HCT116 (cell line): Measurements from ENCODE around the gene SERPINC1. TPM values are rescaled to one million over a fixed set of nuclear protein-coding genes. Genes with fewer than 3 reads are reported as not detected.

ENCODE experiments used
- ATAC-seq: fragments of 200-7000 bp; cut with Tn5 transposase; 2 replicates; pipeline ENCODE4 v1.9.1; 2020; ENCODE audit warnings: mild to moderate bottlenecking, moderate library complexity
- BruUV-seq: library from RNA; stranded (reverse); fragments of 400-500 nt; replicated peaks from 2 replicates; lab custom pipeline; 2021; lab: Mats Ljungman, UMichigan
- CTCF ChIA-PET: fragments of 300-600 bp; sonication (Branson Sonifier 250); formaldehyde crosslinking; loops from one replicate; lab custom pipeline; 2021; ENCODE audit warnings: antibody characterized with exemption; lab: Charles Lee
- POLR2A ChIA-PET: fragments of 300-600, 350-600 bp; sonication (Branson Sonifier 250); formaldehyde crosslinking; loops from one replicate; lab custom pipeline; 2021; ENCODE audit warnings: antibody characterized with exemption; lab: Charles Lee
- RAD21 ChIA-PET, 2 experiments: fragments of 300-600 bp; sonication (Branson Sonifier 250); formaldehyde crosslinking; loops; one replicate each; lab custom pipeline; 2023; ENCODE audit warnings: low total read pairs in 2 of 2; ENCODE audit not compliant: uncharacterized antibody in 2 of 2, unreplicated experiment in 2 of 2, low non-redundant PET in 1 of 2; lab: Charles Lee
- DNase-seq: peaks from one replicate; pipeline ENCODE4 v3.0.0-alpha.2; 2010; ENCODE audit warnings: low read depth, low spot score
- H2AFZ ChIP-seq: fragments of 200-600 bp; shearing (Covaris generic), sonication (generic); 2 replicates; pipeline ENCODE4 v1.6.1; 2017; ENCODE audit warnings: low read depth, mixed run types, mixed read lengths, antibody characterized with exemption, low read length; ENCODE audit not compliant: poor library complexity, severe bottlenecking
- H3K27ac ChIP-seq: 2 replicates; pipeline ENCODE4 v1.5.1; 2012; ENCODE audit warnings: low read depth, low read length
- H3K27me3 ChIP-seq: fragments of 200-600 bp; sonication (generic); 2 replicates; pipeline ENCODE4 v1.6.1; 2016; ENCODE audit warnings: mixed run types, low read length, mixed read lengths; ENCODE audit not compliant: insufficient read depth
- H3K36me3 ChIP-seq, 2 experiments: fragments of 200-500 bp in 1 of 2; fragments of 200-600 bp in 1 of 2; sonication (Bioruptor generic) in 1 of 2; sonication (generic) in 1 of 2; 2 replicates each; pipeline versions ENCODE4 v1.5.1 to v1.6.1; 2014 to 2016; ENCODE audit warnings: low read length in 2 of 2, inconsistent platforms in 1 of 2, mixed read lengths in 1 of 2, mixed run types in 1 of 2; ENCODE audit not compliant: insufficient read depth in 2 of 2, control insufficient read depth in 1 of 2
- H3K4me1 ChIP-seq, 2 experiments: fragments of 200-600 bp in 1 of 2; sonication (generic) in 1 of 2; 2 replicates each; pipeline versions ENCODE4 v1.5.1 to v1.6.1; 2012 to 2017; ENCODE audit warnings: low read length in 2 of 2, inconsistent platforms in 1 of 2, mild to moderate bottlenecking in 1 of 2, mixed read lengths in 1 of 2, mixed run types in 1 of 2, moderate library complexity in 1 of 2; ENCODE audit not compliant: insufficient read depth in 2 of 2, control insufficient read depth in 1 of 2
- H3K4me2 ChIP-seq: fragments of 200-600 bp; sonication (generic); 2 replicates; pipeline ENCODE4 v1.6.1; 2017; ENCODE audit warnings: mixed run types, low read length, mixed read lengths
- H3K4me3 ChIP-seq, 2 experiments: fragments of 200-600 bp in 1 of 2; sonication (generic) in 1 of 2; replicated peaks in 1 of 2; 2 replicates each; pipeline ENCODE4 v1.5.1; 2011 to 2016; ENCODE audit warnings: low read length in 2 of 2, control low read depth in 1 of 2, low read depth in 1 of 2, mild to moderate bottlenecking in 1 of 2, mixed read lengths in 1 of 2, mixed run types in 1 of 2
- H3K79me2 ChIP-seq: fragments of 200-600 bp; sonication (generic); 2 replicates; pipeline ENCODE4 v1.6.1; 2017; ENCODE audit warnings: mild to moderate bottlenecking, mixed run types, low read length, moderate library complexity, mixed read lengths; ENCODE audit not compliant: insufficient read depth
- H3K9ac ChIP-seq: fragments of 200-600 bp; sonication (generic); 2 replicates; pipeline ENCODE4 v1.6.1; 2016; ENCODE audit warnings: low read length, mixed read lengths
- H3K9me2 ChIP-seq: fragments of 200-600 bp; sonication (generic), shearing (Covaris generic); 2 replicates; pipeline ENCODE4 v1.6.1; 2017; ENCODE audit warnings: mixed run types, mild to moderate bottlenecking, moderate library complexity; ENCODE audit not compliant: insufficient read depth
- H3K9me3 ChIP-seq, 2 experiments: fragments of 200-500 bp in 1 of 2; fragments of 200-600 bp in 1 of 2; sonication (Bioruptor generic) in 1 of 2; sonication (generic) in 1 of 2; 2 replicates each; pipeline ENCODE4 v1.6.1; 2014 to 2017; ENCODE audit warnings: low read length in 2 of 2, mixed read lengths in 2 of 2, inconsistent platforms in 1 of 2, low read depth in 1 of 2, mild to moderate bottlenecking in 1 of 2, mixed run types in 1 of 2, moderate library complexity in 1 of 2; ENCODE audit not compliant: control insufficient read depth in 1 of 2, insufficient read depth in 1 of 2
- H4K20me1 ChIP-seq: fragments of 200-600 bp; sonication (generic), shearing (Covaris generic); 2 replicates; pipeline ENCODE4 v1.6.1; 2017; ENCODE audit warnings: mixed run types, mild to moderate bottlenecking, moderate library complexity; ENCODE audit not compliant: insufficient read depth
- ATF3 ChIP-seq: IDR thresholded peaks from 2 replicates; pipeline ENCODE4 v1.6.1; 2012
- intact Hi-C: fragments of 100-400 bp; cut with micrococcal nuclease; formaldehyde crosslinking; loops from 2 replicates; pipeline ENCODE4 v1.10.0; 2022
- total RNA-seq: library from RNA; stranded (reverse); gene quantifications from one replicate; pipeline ENCODE4 v1.2.1, GENCODE V29; 2021; ENCODE audit not compliant: unreplicated experiment

The SERPINC1 gene
- total RNA-seq, 1 experiment from 2014 or later, result 0.61 TPM

GRCh38 chr1:173856014-173856413, 61.1 kb downstream of the SERPINC1 start:
- H3K4me2 ChIP-seq, result no peak overlapping the region
- ATAC-seq (no peak), DNase-seq (no peak)
- ChIA-PET RAD21 (no interaction called here), CTCF (no interaction called here), POLR2A (no interaction called here)
- H3K27ac ChIP-seq, result no peak overlapping the region
- peaks cover 3 to 17% of the 10 kb centered on the region in 2 experiments; a peak in 2 of 4 replicates for H3K36me3 ChIP-seq
- no peak overlapping the region for H3K9ac ChIP-seq
- no peaks in the 10 kb centered on the region for H3K4me1 ChIP-seq
- no peak overlapping the region for H2AFZ ChIP-seq
- no TSS peak for BruUV-seq
- no peaks in the 10 kb centered on the region for H3K9me3 ChIP-seq
- H3K27me3 ChIP-seq, result no peaks in the 10 kb centered on the region
- intact Hi-C loops, result no loop called here
- no peaks in the 10 kb centered on the region for H3K9me2 ChIP-seq
- H3K4me3 ChIP-seq, result no peak overlapping the region
- H4K20me1 ChIP-seq, result no peaks in the 10 kb centered on the region; the same call in 1 of the 2 replicates
- TF ChIP-seq ATF3, result no peak
- H3K79me2 ChIP-seq, result no peaks in the 10 kb centered on the region

Other genes with a start within 250 kb of the SERPINC1 start
- gene ANKRD45, start 247.5 kb downstream of the SERPINC1 start, total RNA-seq, result 0.44 TPM
- 16.2 TPM for gene KLHL20, start 202.3 kb downstream of the SERPINC1 start, total RNA-seq
- gene DARS2, start 92.7 kb downstream of the SERPINC1 start, total RNA-seq, result 25.6 TPM
- gene CENPL, start 92.4 kb downstream of the SERPINC1 start, total RNA-seq, result 20.3 TPM
- 798 TPM for gene GAS5, start 49.3 kb downstream of the SERPINC1 start, total RNA-seq
- gene ZBTB37, start 48.9 kb downstream of the SERPINC1 start, total RNA-seq, result 9.5 TPM
- gene RC3H1, start 105.0 kb upstream of the SERPINC1 start, total RNA-seq, result 23.6 TPM
- 29.3 TPM for gene RABGAP1L, start 242.2 kb upstream of the SERPINC1 start, total RNA-seq